SK-N-SH treated with all-trans-retinoic acid at 6 μM for 48 hours (cell line): ENCODE data around the gene RAB3GAP2.

Source experiments
- ATAC-seq: fragments of 200-7000 bp; cut with Tn5 transposase; 3 replicates; pipeline ENCODE4 v1.9.1; 2020; ENCODE audit warnings: mild to moderate bottlenecking, moderate library complexity
- ARNTL ChIP-seq: fragments of 450-650 bp; formaldehyde crosslinking; IDR thresholded peaks from 2 replicates; pipeline ENCODE4 v1.5.0; 2020; ENCODE audit warnings: low read depth, mild to moderate bottlenecking, moderate library complexity, borderline replicate concordance
- BACH2 ChIP-seq: fragments of 250-450 bp; sonication (Bioruptor Pico); IDR thresholded peaks from 2 replicates; pipeline ENCODE4 v1.9.0; 2021; ENCODE audit warnings: mild to moderate bottlenecking, borderline replicate concordance
- CSDC2 ChIP-seq: fragments of 250-450 bp; sonication (Bioruptor Pico); IDR thresholded peaks from 2 replicates; pipeline ENCODE4 v1.5.0; 2020; ENCODE audit warnings: mild to moderate bottlenecking, moderate library complexity
- ESRRG ChIP-seq: fragments of 250-450 bp; sonication (Bioruptor Pico); IDR thresholded peaks from 2 replicates; pipeline ENCODE4 v1.6.1; 2021; ENCODE audit warnings: mild to moderate bottlenecking
- GLIS3 ChIP-seq: fragments of 250-450 bp; sonication (Bioruptor Pico); IDR thresholded peaks from 2 replicates; pipeline ENCODE4 v1.5.0; 2020; ENCODE audit warnings: mild to moderate bottlenecking, moderate library complexity
- ISL1 ChIP-seq: fragments of 250-450 bp; sonication (Bioruptor Pico); IDR thresholded peaks from 2 replicates; pipeline ENCODE4 v2.1.2; 2022; ENCODE audit warnings: mild to moderate bottlenecking, moderate library complexity
- OSR1 ChIP-seq: fragments of 250-450 bp; sonication (Bioruptor Pico); IDR thresholded peaks from 2 replicates; pipeline ENCODE4 v1.8.0; 2022; ENCODE audit warnings: moderate library complexity, mild to moderate bottlenecking, inconsistent platforms
- PPARA ChIP-seq: fragments of 250-450 bp; sonication (Bioruptor Pico); IDR thresholded peaks from 2 replicates; pipeline ENCODE4 v1.5.0; 2020; ENCODE audit warnings: mild to moderate bottlenecking, borderline replicate concordance
- RARB ChIP-seq: fragments of 250-450 bp; sonication (Bioruptor Pico); IDR thresholded peaks from 2 replicates; pipeline ENCODE4 v1.8.0; 2021; ENCODE audit warnings: mild to moderate bottlenecking, moderate library complexity
- SNAI2 ChIP-seq: fragments of 250-450 bp; sonication (Bioruptor Pico); IDR thresholded peaks from 2 replicates; pipeline ENCODE4 v1.5.0; 2020; ENCODE audit warnings: mild to moderate bottlenecking, moderate library complexity
- TCF4 ChIP-seq: fragments of 250-450 bp; sonication (Bioruptor Pico); IDR thresholded peaks from 2 replicates; pipeline ENCODE4 v1.8.0; 2021; ENCODE audit warnings: mild to moderate bottlenecking, moderate library complexity, borderline replicate concordance
- TOX ChIP-seq: fragments of 250-450 bp; sonication (Bioruptor Pico); IDR thresholded peaks from 2 replicates; pipeline ENCODE4 v1.8.0; 2021; ENCODE audit warnings: mild to moderate bottlenecking, moderate library complexity, borderline replicate concordance
- ZFP3 ChIP-seq: fragments of 250-450 bp; sonication (Bioruptor Pico); IDR thresholded peaks from 2 replicates; pipeline ENCODE4 v1.5.0; 2020; ENCODE audit warnings: mild to moderate bottlenecking, moderate library complexity
- ZFP30 ChIP-seq: fragments of 450-650 bp; formaldehyde crosslinking; IDR thresholded peaks from 2 replicates; pipeline ENCODE4 v1.5.0; 2022; ENCODE audit warnings: mild to moderate bottlenecking, moderate library complexity
- ZNF565 ChIP-seq: fragments of 450-650 bp; formaldehyde crosslinking; conservative IDR thresholded peaks from 2 replicates; pipeline ENCODE4 v1.5.0; 2020; ENCODE audit warnings: low read depth, mild to moderate bottlenecking, moderate library complexity
- ZNF70 ChIP-seq: fragments of 450-650 bp; formaldehyde crosslinking; IDR thresholded peaks from 2 replicates; pipeline ENCODE4 v1.5.0; 2020; ENCODE audit warnings: mild to moderate bottlenecking, moderate library complexity
- ZNF8 ChIP-seq: fragments of 450-650 bp; formaldehyde crosslinking; IDR thresholded peaks from 2 replicates; pipeline ENCODE4 v1.5.0; 2020; ENCODE audit warnings: mild to moderate bottlenecking, moderate library complexity
- TF ChIP-seq, protein P1 (sequence below): fragments of 250-450 bp; sonication (Bioruptor Pico); IDR thresholded peaks from 2 replicates; pipeline ENCODE4 v1.8.0; 2021; ENCODE audit warnings: low read depth, mild to moderate bottlenecking, moderate library complexity, borderline replicate concordance
- TF ChIP-seq, protein P2 (sequence below): fragments of 250-450 bp; sonication (Bioruptor Pico); IDR thresholded peaks from 2 replicates; pipeline ENCODE4 v1.8.0; 2020; ENCODE audit warnings: mild to moderate bottlenecking, moderate library complexity, borderline replicate concordance
- TF ChIP-seq, protein P3 (sequence below): fragments of 250-450 bp; sonication (Bioruptor Pico); IDR thresholded peaks from 2 replicates; pipeline ENCODE4 v1.5.0; 2020; ENCODE audit warnings: mild to moderate bottlenecking, moderate library complexity
- TF ChIP-seq, protein P4 (sequence below): fragments of 250-450 bp; sonication (Bioruptor Pico); IDR thresholded peaks from 2 replicates; pipeline ENCODE4 v1.5.1; 2021; ENCODE audit warnings: mild to moderate bottlenecking, moderate library complexity
- TF ChIP-seq, protein P5 (sequence below): fragments of 250-450 bp; sonication (Bioruptor Pico); IDR thresholded peaks from 2 replicates; pipeline ENCODE4 v1.5.1; 2020; ENCODE audit warnings: low read depth, mild to moderate bottlenecking, moderate library complexity

Gene RAB3GAP2

DNA sequence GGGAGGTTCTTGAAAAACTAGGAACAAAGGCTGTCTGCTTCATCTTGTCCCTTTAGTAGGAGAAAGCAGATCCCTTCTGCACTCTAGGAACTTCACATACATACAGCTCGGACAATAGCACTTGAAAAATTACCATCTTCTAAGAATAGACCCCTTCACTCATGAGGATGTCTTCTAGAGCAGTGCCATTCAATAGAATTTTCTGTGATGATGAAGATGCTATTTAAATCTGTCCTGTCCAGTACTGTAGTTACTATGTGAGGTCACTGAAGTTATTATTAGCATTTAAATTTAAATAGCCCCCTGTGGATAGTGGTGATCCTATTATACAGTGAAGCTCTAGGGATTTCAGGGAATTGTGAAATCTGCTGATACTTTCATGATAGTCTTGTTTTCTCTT lies 46.4 kb upstream of the RAB3GAP2 start:
- no peak for ATAC-seq
- TF ChIP-seq GLIS3 (CRISPR knock-in tag) (no peak), ZNF70 (no peak), ARNTL (CRISPR knock-in tag) (no peak), ESRRG (CRISPR knock-in tag) (no peak), ZFP30 (CRISPR knock-in tag) (no peak), RARB (CRISPR knock-in tag) (no peak), TCF4 (CRISPR knock-in tag) (no peak), CSDC2 (CRISPR knock-in tag) (no peak), OSR1 (CRISPR knock-in tag) (no peak), BACH2 (no peak), ZNF8 (CRISPR knock-in tag) (no peak), SNAI2 (no peak), TOX (CRISPR knock-in tag) (no peak), ZFP3 (CRISPR knock-in tag) (no peak), ISL1 (CRISPR knock-in tag) (no peak), PPARA (no peak)
- TF ChIP-seq, protein P1, sequence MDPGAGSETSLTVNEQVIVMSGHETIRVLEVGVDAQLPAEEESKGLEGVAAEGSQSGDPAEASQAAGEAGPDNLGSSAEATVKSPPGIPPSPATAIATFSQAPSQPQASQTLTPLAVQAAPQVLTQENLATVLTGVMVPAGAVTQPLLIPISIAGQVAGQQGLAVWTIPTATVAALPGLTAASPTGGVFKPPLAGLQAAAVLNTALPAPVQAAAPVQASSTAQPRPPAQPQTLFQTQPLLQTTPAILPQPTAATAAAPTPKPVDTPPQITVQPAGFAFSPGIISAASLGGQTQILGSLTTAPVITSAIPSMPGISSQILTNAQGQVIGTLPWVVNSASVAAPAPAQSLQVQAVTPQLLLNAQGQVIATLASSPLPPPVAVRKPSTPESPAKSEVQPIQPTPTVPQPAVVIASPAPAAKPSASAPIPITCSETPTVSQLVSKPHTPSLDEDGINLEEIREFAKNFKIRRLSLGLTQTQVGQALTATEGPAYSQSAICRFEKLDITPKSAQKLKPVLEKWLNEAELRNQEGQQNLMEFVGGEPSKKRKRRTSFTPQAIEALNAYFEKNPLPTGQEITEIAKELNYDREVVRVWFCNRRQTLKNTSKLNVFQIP (CRISPR knock-in tag): no peak
- TF ChIP-seq, protein P2, sequence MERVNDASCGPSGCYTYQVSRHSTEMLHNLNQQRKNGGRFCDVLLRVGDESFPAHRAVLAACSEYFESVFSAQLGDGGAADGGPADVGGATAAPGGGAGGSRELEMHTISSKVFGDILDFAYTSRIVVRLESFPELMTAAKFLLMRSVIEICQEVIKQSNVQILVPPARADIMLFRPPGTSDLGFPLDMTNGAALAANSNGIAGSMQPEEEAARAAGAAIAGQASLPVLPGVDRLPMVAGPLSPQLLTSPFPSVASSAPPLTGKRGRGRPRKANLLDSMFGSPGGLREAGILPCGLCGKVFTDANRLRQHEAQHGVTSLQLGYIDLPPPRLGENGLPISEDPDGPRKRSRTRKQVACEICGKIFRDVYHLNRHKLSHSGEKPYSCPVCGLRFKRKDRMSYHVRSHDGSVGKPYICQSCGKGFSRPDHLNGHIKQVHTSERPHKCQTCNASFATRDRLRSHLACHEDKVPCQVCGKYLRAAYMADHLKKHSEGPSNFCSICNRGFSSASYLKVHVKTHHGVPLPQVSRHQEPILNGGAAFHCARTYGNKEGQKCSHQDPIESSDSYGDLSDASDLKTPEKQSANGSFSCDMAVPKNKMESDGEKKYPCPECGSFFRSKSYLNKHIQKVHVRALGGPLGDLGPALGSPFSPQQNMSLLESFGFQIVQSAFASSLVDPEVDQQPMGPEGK: no peak
- TF ChIP-seq, protein P3, sequence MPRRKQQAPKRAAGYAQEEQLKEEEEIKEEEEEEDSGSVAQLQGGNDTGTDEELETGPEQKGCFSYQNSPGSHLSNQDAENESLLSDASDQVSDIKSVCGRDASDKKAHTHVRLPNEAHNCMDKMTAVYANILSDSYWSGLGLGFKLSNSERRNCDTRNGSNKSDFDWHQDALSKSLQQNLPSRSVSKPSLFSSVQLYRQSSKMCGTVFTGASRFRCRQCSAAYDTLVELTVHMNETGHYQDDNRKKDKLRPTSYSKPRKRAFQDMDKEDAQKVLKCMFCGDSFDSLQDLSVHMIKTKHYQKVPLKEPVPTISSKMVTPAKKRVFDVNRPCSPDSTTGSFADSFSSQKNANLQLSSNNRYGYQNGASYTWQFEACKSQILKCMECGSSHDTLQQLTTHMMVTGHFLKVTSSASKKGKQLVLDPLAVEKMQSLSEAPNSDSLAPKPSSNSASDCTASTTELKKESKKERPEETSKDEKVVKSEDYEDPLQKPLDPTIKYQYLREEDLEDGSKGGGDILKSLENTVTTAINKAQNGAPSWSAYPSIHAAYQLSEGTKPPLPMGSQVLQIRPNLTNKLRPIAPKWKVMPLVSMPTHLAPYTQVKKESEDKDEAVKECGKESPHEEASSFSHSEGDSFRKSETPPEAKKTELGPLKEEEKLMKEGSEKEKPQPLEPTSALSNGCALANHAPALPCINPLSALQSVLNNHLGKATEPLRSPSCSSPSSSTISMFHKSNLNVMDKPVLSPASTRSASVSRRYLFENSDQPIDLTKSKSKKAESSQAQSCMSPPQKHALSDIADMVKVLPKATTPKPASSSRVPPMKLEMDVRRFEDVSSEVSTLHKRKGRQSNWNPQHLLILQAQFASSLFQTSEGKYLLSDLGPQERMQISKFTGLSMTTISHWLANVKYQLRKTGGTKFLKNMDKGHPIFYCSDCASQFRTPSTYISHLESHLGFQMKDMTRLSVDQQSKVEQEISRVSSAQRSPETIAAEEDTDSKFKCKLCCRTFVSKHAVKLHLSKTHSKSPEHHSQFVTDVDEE (CRISPR knock-in tag): no peak
- TF ChIP-seq, protein P4, sequence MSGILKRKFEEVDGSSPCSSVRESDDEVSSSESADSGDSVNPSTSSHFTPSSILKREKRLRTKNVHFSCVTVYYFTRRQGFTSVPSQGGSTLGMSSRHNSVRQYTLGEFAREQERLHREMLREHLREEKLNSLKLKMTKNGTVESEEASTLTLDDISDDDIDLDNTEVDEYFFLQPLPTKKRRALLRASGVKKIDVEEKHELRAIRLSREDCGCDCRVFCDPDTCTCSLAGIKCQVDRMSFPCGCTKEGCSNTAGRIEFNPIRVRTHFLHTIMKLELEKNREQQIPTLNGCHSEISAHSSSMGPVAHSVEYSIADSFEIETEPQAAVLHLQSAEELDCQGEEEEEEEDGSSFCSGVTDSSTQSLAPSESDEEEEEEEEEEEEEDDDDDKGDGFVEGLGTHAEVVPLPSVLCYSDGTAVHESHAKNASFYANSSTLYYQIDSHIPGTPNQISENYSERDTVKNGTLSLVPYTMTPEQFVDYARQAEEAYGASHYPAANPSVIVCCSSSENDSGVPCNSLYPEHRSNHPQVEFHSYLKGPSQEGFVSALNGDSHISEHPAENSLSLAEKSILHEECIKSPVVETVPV (CRISPR knock-in tag): no peak

DNA sequence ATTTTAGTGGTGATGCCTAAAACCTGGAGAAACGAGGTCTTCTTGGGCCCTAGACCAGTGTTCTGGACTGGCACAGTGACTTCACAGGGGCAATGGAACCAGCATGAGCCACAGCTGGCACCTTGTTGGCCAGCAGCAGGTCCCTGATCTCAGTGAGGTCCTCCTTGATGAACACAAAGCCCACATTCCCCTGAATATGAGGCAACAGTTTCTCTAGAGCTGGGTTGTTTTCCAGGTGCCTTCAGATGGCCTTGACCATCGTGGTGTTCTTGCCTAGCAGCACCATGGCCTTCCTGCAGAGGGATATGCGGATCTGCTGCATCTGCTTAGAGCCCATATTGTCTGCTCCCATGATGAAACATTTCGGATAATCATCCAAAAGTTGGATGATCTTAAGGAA lies 44.9 kb upstream of the RAB3GAP2 start:
- TF ChIP-seq ZNF8 (CRISPR knock-in tag) (no peak), ZNF70 (no peak), TOX (CRISPR knock-in tag) (no peak), ZFP3 (CRISPR knock-in tag) (no peak), ISL1 (CRISPR knock-in tag) (no peak), BACH2 (no peak), OSR1 (CRISPR knock-in tag) (no peak), ARNTL (CRISPR knock-in tag) (no peak), ZNF565 (CRISPR knock-in tag) (no peak)
- TF ChIP-seq, protein P5, sequence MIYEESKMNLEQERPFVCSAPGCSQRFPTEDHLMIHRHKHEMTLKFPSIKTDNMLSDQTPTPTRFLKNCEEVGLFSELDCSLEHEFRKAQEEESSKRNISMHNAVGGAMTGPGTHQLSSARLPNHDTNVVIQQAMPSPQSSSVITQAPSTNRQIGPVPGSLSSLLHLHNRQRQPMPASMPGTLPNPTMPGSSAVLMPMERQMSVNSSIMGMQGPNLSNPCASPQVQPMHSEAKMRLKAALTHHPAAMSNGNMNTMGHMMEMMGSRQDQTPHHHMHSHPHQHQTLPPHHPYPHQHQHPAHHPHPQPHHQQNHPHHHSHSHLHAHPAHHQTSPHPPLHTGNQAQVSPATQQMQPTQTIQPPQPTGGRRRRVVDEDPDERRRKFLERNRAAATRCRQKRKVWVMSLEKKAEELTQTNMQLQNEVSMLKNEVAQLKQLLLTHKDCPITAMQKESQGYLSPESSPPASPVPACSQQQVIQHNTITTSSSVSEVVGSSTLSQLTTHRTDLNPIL: no peak
- TF ChIP-seq, protein P2: no peak
- TF ChIP-seq, protein P4 (CRISPR knock-in tag): no peak
- TF ChIP-seq, all 23 proteins: peak for 0
- no peak for ATAC-seq
